Measurements from ENCODE around the gene KPTN.

Gene KPTN

DNA sequence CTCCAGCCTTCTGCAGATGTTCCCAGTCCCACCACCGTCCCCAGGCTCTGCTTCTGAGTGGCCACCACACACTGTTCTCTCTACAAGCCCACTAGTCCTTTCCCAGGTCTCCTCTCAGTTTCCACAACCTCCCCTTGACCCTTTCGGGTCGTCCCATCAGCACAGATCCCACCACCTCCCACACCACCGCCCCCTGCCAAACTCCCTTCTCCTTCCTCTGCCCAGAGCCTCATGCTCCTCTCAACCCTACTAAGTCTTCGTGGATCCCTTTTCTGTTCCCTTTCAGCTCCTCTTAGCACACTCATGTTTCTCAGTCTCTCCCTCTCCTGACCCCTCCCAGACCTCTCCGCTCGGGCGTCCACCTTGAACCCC is 28.9 kb upstream of the KPTN start:
- no peak for DNase-seq (ENCODE audit: low read depth)
- H3K4me3 ChIP-seq (ENCODE audit: low read length): no peak overlapping the region
- TF ChIP-seq, protein P1, sequence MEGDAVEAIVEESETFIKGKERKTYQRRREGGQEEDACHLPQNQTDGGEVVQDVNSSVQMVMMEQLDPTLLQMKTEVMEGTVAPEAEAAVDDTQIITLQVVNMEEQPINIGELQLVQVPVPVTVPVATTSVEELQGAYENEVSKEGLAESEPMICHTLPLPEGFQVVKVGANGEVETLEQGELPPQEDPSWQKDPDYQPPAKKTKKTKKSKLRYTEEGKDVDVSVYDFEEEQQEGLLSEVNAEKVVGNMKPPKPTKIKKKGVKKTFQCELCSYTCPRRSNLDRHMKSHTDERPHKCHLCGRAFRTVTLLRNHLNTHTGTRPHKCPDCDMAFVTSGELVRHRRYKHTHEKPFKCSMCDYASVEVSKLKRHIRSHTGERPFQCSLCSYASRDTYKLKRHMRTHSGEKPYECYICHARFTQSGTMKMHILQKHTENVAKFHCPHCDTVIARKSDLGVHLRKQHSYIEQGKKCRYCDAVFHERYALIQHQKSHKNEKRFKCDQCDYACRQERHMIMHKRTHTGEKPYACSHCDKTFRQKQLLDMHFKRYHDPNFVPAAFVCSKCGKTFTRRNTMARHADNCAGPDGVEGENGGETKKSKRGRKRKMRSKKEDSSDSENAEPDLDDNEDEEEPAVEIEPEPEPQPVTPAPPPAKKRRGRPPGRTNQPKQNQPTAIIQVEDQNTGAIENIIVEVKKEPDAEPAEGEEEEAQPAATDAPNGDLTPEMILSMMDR (conservative IDR thresholded peaks at IDR 0.05; ENCODE audit: low read depth, low read length): no peak

DNA sequence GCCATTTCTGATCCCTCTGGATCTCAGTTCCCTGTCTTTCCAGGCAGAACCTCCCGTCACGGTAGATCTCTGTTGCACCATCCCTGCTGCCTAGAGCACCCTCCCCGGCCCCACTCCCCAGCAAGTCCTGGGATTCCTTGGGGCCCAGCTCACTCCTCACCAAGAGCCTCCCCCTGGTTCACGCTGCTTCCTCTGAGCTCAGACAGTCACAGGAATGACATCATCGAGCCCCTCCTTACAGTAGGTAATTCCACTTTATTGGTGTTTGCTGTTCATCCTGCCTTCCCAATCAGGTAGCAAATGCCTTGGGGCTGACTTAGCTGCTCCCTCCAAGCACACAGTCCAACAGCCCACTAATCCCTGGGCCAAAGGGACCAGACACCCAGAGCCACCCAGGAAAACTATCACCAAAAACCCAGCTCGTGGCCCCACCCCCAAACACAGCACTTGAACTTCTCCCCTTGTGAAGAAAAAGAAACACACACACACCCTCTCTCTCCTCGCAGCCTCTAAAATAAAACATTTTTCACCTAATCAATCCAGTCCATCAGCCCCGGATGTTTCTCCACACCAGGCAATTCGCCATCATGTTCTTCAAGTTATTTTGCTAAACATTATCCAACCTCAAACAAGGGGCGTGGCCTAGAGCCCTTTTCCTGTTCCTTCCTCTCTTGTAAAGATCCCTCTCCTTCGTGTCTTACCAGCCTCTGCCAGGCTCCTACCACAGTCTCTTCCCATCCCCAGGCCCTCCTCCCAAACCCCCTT is 28.3 kb upstream of the KPTN start:
- DNase-seq (ENCODE audit: low read depth): no peak
- TF ChIP-seq, protein P1 (conservative IDR thresholded peaks at IDR 0.05; ENCODE audit: low read depth, low read length): no peak

DNA sequence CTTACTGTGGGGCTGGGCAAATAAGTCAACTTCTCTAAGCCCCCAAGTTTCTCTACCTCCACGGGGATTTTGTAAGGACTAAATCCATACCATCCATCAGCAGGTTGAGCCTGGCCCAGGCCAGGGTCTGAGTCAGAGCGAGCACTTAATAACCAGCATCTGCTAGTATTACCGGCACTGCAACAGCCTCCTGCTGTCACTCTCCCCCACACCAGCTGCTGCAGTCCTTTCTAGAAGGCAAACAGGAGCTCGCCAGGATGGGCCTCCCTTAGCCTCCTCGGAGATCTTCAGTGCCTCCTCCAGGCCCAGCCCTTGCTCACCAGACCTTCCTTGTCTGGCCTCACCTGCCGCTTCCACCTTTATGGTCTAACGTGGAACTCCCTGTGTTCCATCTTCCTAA is 27.7 kb upstream of the KPTN start:
- DNase-seq (ENCODE audit: low read depth): no peak
- TF ChIP-seq, protein P1 (conservative IDR thresholded peaks at IDR 0.05; ENCODE audit: low read depth, low read length): no peak

More for the DNA sequence above, 28.3 kb upstream of the KPTN start:
- no peak overlapping the region for H3K4me3 ChIP-seq (ENCODE audit: low read length)

DNA sequence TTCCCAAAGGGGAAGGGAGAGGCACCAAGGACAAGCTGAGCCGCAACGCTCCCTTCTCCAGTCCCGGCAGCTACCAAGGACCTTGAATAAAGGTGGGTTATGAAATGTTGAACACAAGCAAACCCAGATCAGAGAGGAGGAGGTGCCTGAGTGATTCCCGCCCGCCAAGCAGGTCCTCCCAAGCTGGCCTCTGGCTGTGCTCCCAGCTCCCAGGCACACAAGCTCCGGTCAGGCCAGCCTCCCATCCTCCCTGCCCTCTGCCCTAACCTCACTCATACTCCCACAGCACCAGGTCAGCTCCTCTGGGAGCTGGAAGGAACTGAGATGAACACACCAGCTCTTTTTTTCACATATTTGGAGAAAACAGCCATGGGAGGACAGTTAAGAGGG is 27.1 kb upstream of the KPTN start:
- H3K4me3 ChIP-seq (ENCODE audit: low read length): no peak overlapping the region
- TF ChIP-seq, protein P1 (conservative IDR thresholded peaks at IDR 0.05; ENCODE audit: low read depth, low read length): no peak

More for the DNA sequence above, 27.7 kb upstream of the KPTN start:
- H3K4me3 ChIP-seq (ENCODE audit: low read length): no peak overlapping the region

DNA sequence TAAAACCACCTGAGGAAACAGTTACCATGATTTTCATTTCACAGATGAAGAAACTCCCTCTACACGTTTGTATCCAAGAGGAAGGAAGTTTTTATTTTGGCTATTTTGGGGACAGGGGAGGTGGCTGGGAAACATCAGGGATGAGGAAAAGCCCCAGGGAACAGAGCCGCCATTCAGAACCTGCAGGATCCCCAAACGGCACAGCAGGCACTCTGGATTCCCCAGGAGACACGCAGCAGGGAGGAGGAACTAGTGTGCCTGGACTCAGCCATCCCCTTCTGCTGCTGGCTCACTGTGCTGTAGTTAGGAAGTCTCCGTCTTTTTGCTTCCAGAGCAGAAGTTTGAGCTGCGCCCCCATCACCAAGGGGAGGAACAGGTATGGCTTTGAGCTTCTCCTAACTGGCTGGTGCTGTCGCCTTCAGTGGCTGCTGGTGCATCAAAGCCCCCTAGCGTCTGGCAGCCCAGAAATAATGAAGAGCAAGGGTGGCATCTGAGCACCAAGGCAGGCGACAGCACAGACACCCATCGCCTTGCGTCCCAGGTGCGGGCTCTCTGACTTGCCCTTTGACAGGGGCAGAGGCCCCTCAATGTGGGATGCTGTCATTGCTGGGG is 26.6 kb upstream of the KPTN start:
- TF ChIP-seq, protein P1 (conservative IDR thresholded peaks at IDR 0.05; ENCODE audit: low read depth, low read length): no peak
- no peak overlapping the region for H3K4me3 ChIP-seq (ENCODE audit: low read length)

More for the DNA sequence above, 27.1 kb upstream of the KPTN start:
- DNase-seq (ENCODE audit: low read depth): no peak

DNA sequence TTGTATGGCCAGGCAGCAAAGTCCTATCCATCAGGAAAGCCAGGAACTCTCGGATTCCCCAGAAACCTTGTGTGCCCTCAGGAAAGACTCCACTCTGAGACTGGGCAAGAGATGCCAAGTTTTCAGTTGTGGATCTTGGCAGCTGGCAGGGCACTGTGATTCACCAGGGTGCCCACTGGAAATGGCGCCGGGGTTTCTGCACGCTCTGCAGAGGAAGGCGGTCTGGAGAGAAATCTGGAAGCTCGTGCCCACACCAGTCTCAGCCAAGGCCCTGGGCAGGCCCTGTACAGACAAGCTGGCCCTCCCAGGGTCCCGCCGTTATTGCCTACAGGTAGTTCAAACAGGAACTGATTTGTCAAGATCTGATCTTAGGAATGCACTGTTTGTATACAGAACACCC is 26.0 kb upstream of the KPTN start:
- DNase-seq (ENCODE audit: low read depth): no peak
- TF ChIP-seq, protein P1 (conservative IDR thresholded peaks at IDR 0.05; ENCODE audit: low read depth, low read length): no peak
- H3K4me3 ChIP-seq (ENCODE audit: low read length): no peak overlapping the region

More for the DNA sequence above, 26.6 kb upstream of the KPTN start:
- no peak for DNase-seq (ENCODE audit: low read depth)
